HCT116 (cell line): ENCODE data around the gene IGSF9. TPM values are rescaled to one million over a fixed set of nuclear protein-coding genes. Genes with fewer than 3 reads are reported as not detected.
A peak's percentile ranks its signal among the peaks of the same experiment; 100 is the strongest.

Experiments used
- ATAC-seq: fragments of 200-7000 bp; cut with Tn5 transposase; 2 replicates; pipeline ENCODE4 v1.9.1; 2020; ENCODE audit warnings: mild to moderate bottlenecking, moderate library complexity
- BruUV-seq: library from RNA; stranded (reverse); fragments of 400-500 nt; replicated peaks from 2 replicates; lab custom pipeline; 2021; lab: Mats Ljungman, UMichigan
- CTCF ChIA-PET: fragments of 300-600 bp; sonication (Branson Sonifier 250); formaldehyde crosslinking; loops from one replicate; lab custom pipeline; 2021; ENCODE audit warnings: antibody characterized with exemption; lab: Charles Lee
- POLR2A ChIA-PET: fragments of 300-600, 350-600 bp; sonication (Branson Sonifier 250); formaldehyde crosslinking; loops from one replicate; lab custom pipeline; 2021; ENCODE audit warnings: antibody characterized with exemption; lab: Charles Lee
- RAD21 ChIA-PET, 2 experiments: fragments of 300-600 bp; sonication (Branson Sonifier 250); formaldehyde crosslinking; loops; one replicate each; lab custom pipeline; 2023; ENCODE audit warnings: low total read pairs in 2 of 2; ENCODE audit not compliant: uncharacterized antibody in 2 of 2, unreplicated experiment in 2 of 2, low non-redundant PET in 1 of 2; lab: Charles Lee
- DNase-seq: peaks from one replicate; pipeline ENCODE4 v3.0.0-alpha.2; 2010; ENCODE audit warnings: low read depth, low spot score
- H2AFZ ChIP-seq: fragments of 200-600 bp; shearing (Covaris generic), sonication (generic); 2 replicates; pipeline ENCODE4 v1.6.1; 2017; ENCODE audit warnings: low read depth, mixed run types, mixed read lengths, antibody characterized with exemption, low read length; ENCODE audit not compliant: poor library complexity, severe bottlenecking
- H3K27ac ChIP-seq: 2 replicates; pipeline ENCODE4 v1.5.1; 2012; ENCODE audit warnings: low read depth, low read length
- H3K27me3 ChIP-seq: fragments of 200-600 bp; sonication (generic); 2 replicates; pipeline ENCODE4 v1.6.1; 2016; ENCODE audit warnings: mixed run types, low read length, mixed read lengths; ENCODE audit not compliant: insufficient read depth
- H3K36me3 ChIP-seq, 2 experiments: fragments of 200-500 bp in 1 of 2; fragments of 200-600 bp in 1 of 2; sonication (Bioruptor generic) in 1 of 2; sonication (generic) in 1 of 2; 2 replicates each; pipeline versions ENCODE4 v1.5.1 to v1.6.1; 2014 to 2016; ENCODE audit warnings: low read length in 2 of 2, inconsistent platforms in 1 of 2, mixed read lengths in 1 of 2, mixed run types in 1 of 2; ENCODE audit not compliant: insufficient read depth in 2 of 2, control insufficient read depth in 1 of 2
- H3K4me1 ChIP-seq, 2 experiments: fragments of 200-600 bp in 1 of 2; sonication (generic) in 1 of 2; 2 replicates each; pipeline versions ENCODE4 v1.5.1 to v1.6.1; 2012 to 2017; ENCODE audit warnings: low read length in 2 of 2, inconsistent platforms in 1 of 2, mild to moderate bottlenecking in 1 of 2, mixed read lengths in 1 of 2, mixed run types in 1 of 2, moderate library complexity in 1 of 2; ENCODE audit not compliant: insufficient read depth in 2 of 2, control insufficient read depth in 1 of 2
- H3K4me2 ChIP-seq: fragments of 200-600 bp; sonication (generic); 2 replicates; pipeline ENCODE4 v1.6.1; 2017; ENCODE audit warnings: mixed run types, low read length, mixed read lengths
- H3K4me3 ChIP-seq, 2 experiments: fragments of 200-600 bp in 1 of 2; sonication (generic) in 1 of 2; replicated peaks in 1 of 2; 2 replicates each; pipeline ENCODE4 v1.5.1; 2011 to 2016; ENCODE audit warnings: low read length in 2 of 2, control low read depth in 1 of 2, low read depth in 1 of 2, mild to moderate bottlenecking in 1 of 2, mixed read lengths in 1 of 2, mixed run types in 1 of 2
- H3K79me2 ChIP-seq: fragments of 200-600 bp; sonication (generic); 2 replicates; pipeline ENCODE4 v1.6.1; 2017; ENCODE audit warnings: mild to moderate bottlenecking, mixed run types, low read length, moderate library complexity, mixed read lengths; ENCODE audit not compliant: insufficient read depth
- H3K9ac ChIP-seq: fragments of 200-600 bp; sonication (generic); 2 replicates; pipeline ENCODE4 v1.6.1; 2016; ENCODE audit warnings: low read length, mixed read lengths
- H3K9me2 ChIP-seq: fragments of 200-600 bp; sonication (generic), shearing (Covaris generic); 2 replicates; pipeline ENCODE4 v1.6.1; 2017; ENCODE audit warnings: mixed run types, mild to moderate bottlenecking, moderate library complexity; ENCODE audit not compliant: insufficient read depth
- H3K9me3 ChIP-seq, 2 experiments: fragments of 200-500 bp in 1 of 2; fragments of 200-600 bp in 1 of 2; sonication (Bioruptor generic) in 1 of 2; sonication (generic) in 1 of 2; 2 replicates each; pipeline ENCODE4 v1.6.1; 2014 to 2017; ENCODE audit warnings: low read length in 2 of 2, mixed read lengths in 2 of 2, inconsistent platforms in 1 of 2, low read depth in 1 of 2, mild to moderate bottlenecking in 1 of 2, mixed run types in 1 of 2, moderate library complexity in 1 of 2; ENCODE audit not compliant: control insufficient read depth in 1 of 2, insufficient read depth in 1 of 2
- H4K20me1 ChIP-seq: fragments of 200-600 bp; sonication (generic), shearing (Covaris generic); 2 replicates; pipeline ENCODE4 v1.6.1; 2017; ENCODE audit warnings: mixed run types, mild to moderate bottlenecking, moderate library complexity; ENCODE audit not compliant: insufficient read depth
- CBX3 ChIP-seq: IDR thresholded peaks from 2 replicates; pipeline ENCODE4 v1.6.1; 2012; ENCODE audit warnings: low read depth
- CEBPB ChIP-seq: IDR thresholded peaks from 2 replicates; pipeline ENCODE4 v1.6.1; 2012; ENCODE audit warnings: low read depth
- CTCF ChIP-seq, 3 experiments: fragments of 200-600 bp in 1 of 3; sonication (generic) in 1 of 3; IDR thresholded peaks in 2 of 3; conservative IDR thresholded peaks in 1 of 3; 2 replicates each; pipeline ENCODE4 v1.5.1; 2012 to 2017; ENCODE audit warnings: low read depth in 2 of 3, low read length in 2 of 3, antibody characterized with exemption in 1 of 3, borderline replicate concordance in 1 of 3, control low read depth in 1 of 3, mild to moderate bottlenecking in 1 of 3, mixed read lengths in 1 of 3, mixed run types in 1 of 3, moderate library complexity in 1 of 3; ENCODE audit not compliant: insufficient read depth in 1 of 3
- ELF1 ChIP-seq: IDR thresholded peaks from 2 replicates; pipeline ENCODE4 v1.6.1; 2012; ENCODE audit warnings: low read depth, borderline replicate concordance
- EZH2 ChIP-seq: fragments of 200-600 bp; sonication (generic); IDR thresholded peaks from 2 replicates; pipeline ENCODE4 v1.6.1; 2017; ENCODE audit warnings: antibody characterized with exemption, mixed run types
- EZH2phosphoT487 ChIP-seq: fragments of 200-600 bp; IDR thresholded peaks from 2 replicates; pipeline ENCODE4 v1.6.1; 2018; ENCODE audit warnings: antibody characterized with exemption, borderline replicate concordance
- FOSL1 ChIP-seq: IDR thresholded peaks from 2 replicates; pipeline ENCODE4 v1.6.1; 2012; ENCODE audit warnings: low read depth
- JUND ChIP-seq: IDR thresholded peaks from 2 replicates; pipeline ENCODE4 v1.6.1; 2012
- MAX ChIP-seq: IDR thresholded peaks from 2 replicates; pipeline ENCODE4 v1.6.1; 2012
- POLR2AphosphoS5 ChIP-seq: IDR thresholded peaks from 2 replicates; pipeline ENCODE4 v1.6.1; 2011; ENCODE audit warnings: mild to moderate bottlenecking, low read depth, low read length, moderate library complexity
- SIN3A ChIP-seq: IDR thresholded peaks from 2 replicates; pipeline ENCODE4 v1.6.1; 2012; ENCODE audit warnings: low read depth
- SRF ChIP-seq: IDR thresholded peaks from 2 replicates; pipeline ENCODE4 v1.6.1; 2012; ENCODE audit warnings: low read depth
- TCF7L2 ChIP-seq: IDR thresholded peaks from 2 replicates; pipeline ENCODE4 v1.7.0; 2011; ENCODE audit warnings: borderline replicate concordance, inconsistent platforms; ENCODE audit not compliant: insufficient read depth, insufficient read length; ENCODE audit errors: extremely low read depth
- YY1 ChIP-seq: IDR thresholded peaks from 2 replicates; pipeline ENCODE4 v1.6.1; 2011; ENCODE audit warnings: low read length, low read depth, moderate library complexity, mild to moderate bottlenecking; ENCODE audit not compliant: insufficient replicate concordance; ENCODE audit errors: extremely low read depth
- ZBTB33 ChIP-seq: IDR thresholded peaks from 2 replicates; pipeline ENCODE4 v1.6.1; 2011; ENCODE audit warnings: mild to moderate bottlenecking, low read length, moderate library complexity; ENCODE audit not compliant: insufficient replicate concordance; ENCODE audit errors: extremely low read depth
- ZFX ChIP-seq: fragments of 450-650 bp; IDR thresholded peaks from 2 replicates; pipeline ENCODE4 v1.6.1; 2017
- intact Hi-C: fragments of 100-400 bp; cut with micrococcal nuclease; formaldehyde crosslinking; loops from 2 replicates; pipeline ENCODE4 v1.10.0; 2022
- total RNA-seq: library from RNA; stranded (reverse); gene quantifications from one replicate; pipeline ENCODE4 v1.2.1, GENCODE V29; 2021; ENCODE audit not compliant: unreplicated experiment
- TF ChIP-seq, protein P1 (sequence below): IDR thresholded peaks from 2 replicates; pipeline ENCODE4 v1.6.1; 2012; ENCODE audit warnings: low read depth

IGSF9 gene
- total RNA-seq, 1 experiment from 2014 or later: 10.3 TPM

- TF ChIP-seq CTCF (IDR thresholded peaks at IDR 0.05 in 2 of 3, conservative IDR thresholded peaks at IDR 0.05 in 1 of 3; ENCODE audit: borderline replicate concordance in 1 of 3, insufficient read depth in 1 of 3, low read depth in 2 of 3, low read length in 2 of 3) (peak; percentile 29 to 52 (median 48); a peak in 4 of 6 replicates), POLR2AphosphoS5 (peak; percentile 60), YY1 (peak; percentile 61), JUND (no peak; the same call in 1 of the 2 replicates), SIN3A (peak; percentile 42; the same call in 1 of the 2 replicates)
- TF ChIP-seq, protein P1, sequence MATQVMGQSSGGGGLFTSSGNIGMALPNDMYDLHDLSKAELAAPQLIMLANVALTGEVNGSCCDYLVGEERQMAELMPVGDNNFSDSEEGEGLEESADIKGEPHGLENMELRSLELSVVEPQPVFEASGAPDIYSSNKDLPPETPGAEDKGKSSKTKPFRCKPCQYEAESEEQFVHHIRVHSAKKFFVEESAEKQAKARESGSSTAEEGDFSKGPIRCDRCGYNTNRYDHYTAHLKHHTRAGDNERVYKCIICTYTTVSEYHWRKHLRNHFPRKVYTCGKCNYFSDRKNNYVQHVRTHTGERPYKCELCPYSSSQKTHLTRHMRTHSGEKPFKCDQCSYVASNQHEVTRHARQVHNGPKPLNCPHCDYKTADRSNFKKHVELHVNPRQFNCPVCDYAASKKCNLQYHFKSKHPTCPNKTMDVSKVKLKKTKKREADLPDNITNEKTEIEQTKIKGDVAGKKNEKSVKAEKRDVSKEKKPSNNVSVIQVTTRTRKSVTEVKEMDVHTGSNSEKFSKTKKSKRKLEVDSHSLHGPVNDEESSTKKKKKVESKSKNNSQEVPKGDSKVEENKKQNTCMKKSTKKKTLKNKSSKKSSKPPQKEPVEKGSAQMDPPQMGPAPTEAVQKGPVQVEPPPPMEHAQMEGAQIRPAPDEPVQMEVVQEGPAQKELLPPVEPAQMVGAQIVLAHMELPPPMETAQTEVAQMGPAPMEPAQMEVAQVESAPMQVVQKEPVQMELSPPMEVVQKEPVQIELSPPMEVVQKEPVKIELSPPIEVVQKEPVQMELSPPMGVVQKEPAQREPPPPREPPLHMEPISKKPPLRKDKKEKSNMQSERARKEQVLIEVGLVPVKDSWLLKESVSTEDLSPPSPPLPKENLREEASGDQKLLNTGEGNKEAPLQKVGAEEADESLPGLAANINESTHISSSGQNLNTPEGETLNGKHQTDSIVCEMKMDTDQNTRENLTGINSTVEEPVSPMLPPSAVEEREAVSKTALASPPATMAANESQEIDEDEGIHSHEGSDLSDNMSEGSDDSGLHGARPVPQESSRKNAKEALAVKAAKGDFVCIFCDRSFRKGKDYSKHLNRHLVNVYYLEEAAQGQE: no peak
These were observed at the start of gene IGSF9 (continued) for GRCh38 chr1:159945483-159946241.

DNA sequence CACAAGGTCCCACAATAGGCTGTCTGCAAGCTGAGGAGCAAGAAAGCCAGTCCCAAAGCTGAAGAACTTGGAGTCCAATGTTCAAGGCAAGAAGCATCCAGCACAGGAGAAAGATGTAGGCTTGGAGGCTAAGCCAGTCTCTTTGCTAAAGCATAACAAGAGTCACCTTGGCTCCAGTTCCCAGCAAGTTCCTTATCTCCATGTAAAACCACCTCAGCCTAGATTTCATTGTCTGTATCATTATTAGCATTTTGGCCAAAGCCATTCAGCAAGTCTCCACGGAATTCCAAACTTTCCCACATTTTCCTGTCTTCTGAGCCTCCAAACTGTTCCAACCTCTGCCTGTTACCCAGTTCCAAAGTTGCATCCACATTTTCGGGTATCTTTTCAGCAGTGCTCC is 49.5 kb upstream of the IGSF9 start:
- no peak overlapping the region for H3K9ac ChIP-seq
- peaks cover 0 to 13% of the 10 kb centered on the region in 2 experiments; a peak in 2 of 4 replicates for H3K4me1 ChIP-seq
- H3K4me2 ChIP-seq: no peak overlapping the region
- no TSS peak for BruUV-seq
- CTCF ChIA-PET: interaction anchor here (1.6 to 2.1 kb wide), 2 partner anchors 11 to 12 kb away, joined by 3 to 10 read pairs; no protein-coding TSS in a partner anchor
- H3K36me3 ChIP-seq: no peaks in the 10 kb centered on the region
- POLR2A ChIA-PET: no interaction called here
- H4K20me1 ChIP-seq: no peaks in the 10 kb centered on the region
- ATAC-seq (no peak), DNase-seq (no peak)
- peaks cover 2% of the 10 kb centered on the region; the same call in 1 of the 2 replicates for H3K9me2 ChIP-seq
- no peaks in the 10 kb centered on the region for H3K27me3 ChIP-seq
- no peaks in the 10 kb centered on the region for H3K9me3 ChIP-seq
- H2AFZ ChIP-seq: no peak overlapping the region
- H3K79me2 ChIP-seq: no peaks in the 10 kb centered on the region
- intact Hi-C loops: no loop called here
- RAD21 ChIA-PET: no interaction called here
- H3K4me3 ChIP-seq: no peak overlapping the region
- H3K27ac ChIP-seq: no peak overlapping the region
- TF ChIP-seq MAX: no peak
- no peak for TF ChIP-seq JUND
- TF ChIP-seq EZH2phosphoT487: no peak
- no peak for TF ChIP-seq SRF
- TF ChIP-seq ZBTB33: no peak
- TF ChIP-seq CBX3: no peak
- TF ChIP-seq TCF7L2: no peak
- no peak for TF ChIP-seq EZH2
- TF ChIP-seq FOSL1: no peak
- no peak for TF ChIP-seq YY1
- no peak for TF ChIP-seq ZFX
- no peak for TF ChIP-seq ELF1
- no peak for TF ChIP-seq CEBPB
